GM21526 (cell line): ENCODE data around the gene USP9X.
A peak's percentile ranks its signal among the peaks of the same experiment; 100 is the strongest.
"Not testable (repeated sequence)": the region's sequence is repeated elsewhere in the genome, so short reads cannot be mapped to it uniquely, and the experiment has no call there.

Experiments
- ATAC-seq: cut with Tn5 transposase; IDR thresholded peaks from one replicate; pipeline ENCODE4 v1.9.1; 2021; ENCODE audit warnings: moderate library complexity; ENCODE audit not compliant: unreplicated experiment, low FRiP score

USP9X gene

GRCh38 chrX:41084893-41085511, at the start of gene USP9X:
USP9X (plus strand) TSS chrX:41085445; CDS start chrX:41123629, 38,184 bp downstream.
- ATAC-seq = peak; percentile 48

GRCh38 chrX:41035582-41035981, 49.7 kb upstream of the USP9X start:
- no peak for ATAC-seq

- ATAC-seq = no peak
These were observed 48.4 kb upstream of the USP9X start for GRCh38 chrX:41036668-41037326.

GRCh38 chrX:41043196-41043595, 42.0 kb upstream of the USP9X start:
- ATAC-seq = no peak

GRCh38 chrX:41043674-41044345, 41.4 kb upstream of the USP9X start:
- ATAC-seq = no peak

- ATAC-seq = no peak
These were observed 39.2 kb upstream of the USP9X start for GRCh38 chrX:41045960-41046567.

GRCh38 chrX:41047878-41048534, 37.2 kb upstream of the USP9X start:
- ATAC-seq = no peak

GRCh38 chrX:41050359-41050758, 34.9 kb upstream of the USP9X start:
- ATAC-seq = no peak

GRCh38 chrX:41051288-41051687, 34.0 kb upstream of the USP9X start:
- no peak for ATAC-seq

- no peak for ATAC-seq
These were observed 29.5 kb upstream of the USP9X start for GRCh38 chrX:41055740-41056139.

GRCh38 chrX:41063276-41063675, 22.0 kb upstream of the USP9X start:
- ATAC-seq = not testable (repeated sequence)

- ATAC-seq = no peak
These were observed 21.2 kb upstream of the USP9X start for GRCh38 chrX:41064018-41064417.

GRCh38 chrX:41066391-41066790, 18.9 kb upstream of the USP9X start:
- no peak for ATAC-seq

GRCh38 chrX:41066969-41067368, 18.3 kb upstream of the USP9X start:
- ATAC-seq = no peak

- ATAC-seq = no peak
These were observed 17.5 kb upstream of the USP9X start for GRCh38 chrX:41067721-41068120.

GRCh38 chrX:41076742-41077141, 8.5 kb upstream of the USP9X start:
- no peak for ATAC-seq

- no peak for ATAC-seq
These were observed 3.4 kb upstream of the USP9X start for GRCh38 chrX:41081821-41082220.

- ATAC-seq = no peak
These were observed 2.5 kb upstream of the USP9X start for GRCh38 chrX:41082783-41083182.

GRCh38 chrX:41084044-41084892, 977 bp upstream of the USP9X start:
- ATAC-seq = peak; percentile 55

GRCh38 chrX:41085512-41085877, 250 bp downstream of the USP9X start:
- peak; percentile 30 for ATAC-seq
